H1 (cell line): ENCODE results near the gene FCRL6. TPM values are rescaled to one million over a fixed set of nuclear protein-coding genes. Genes with fewer than 3 reads are reported as not detected.

Source experiments
- CTCF ChIA-PET: fragments of 300-600 bp; sonication (Branson Sonifier 250); formaldehyde crosslinking; loops from one replicate; lab custom pipeline; 2021; ENCODE audit not compliant: partially characterized antibody; lab: Charles Lee
- POLR2A ChIA-PET: fragments of 300-600 bp; sonication (Branson Sonifier 250); formaldehyde crosslinking; loops from one replicate; lab custom pipeline; 2021; ENCODE audit warnings: inconsistent platforms; ENCODE audit not compliant: partially characterized antibody; lab: Charles Lee
- DNase-seq, 2 experiments: peaks; one replicate each; pipeline versions ENCODE4 v3.0.0 to v3.0.0-alpha.2; 2010 to 2022; ENCODE audit warnings: low spot score in 2 of 2, low read depth in 1 of 2, mixed read lengths in 1 of 2
- FAIRE-seq: peaks from 2 replicates; lab custom pipeline; 2011; peaks lifted over from hg19 to GRCh38; lab: Jason Lieb, UNC
- H2AFZ ChIP-seq: 2 replicates; pipeline ENCODE4 v1.8.1; 2012; ENCODE audit warnings: low read length, inconsistent platforms
- H2AK5ac ChIP-seq: 2 replicates; pipeline ENCODE4 v1.6.1; 2013; ENCODE audit warnings: low read depth, low read length
- H2BK120ac ChIP-seq: replicated peaks from 2 replicates; pipeline ENCODE3; 2013; ENCODE audit warnings: low read depth, low read length, inconsistent platforms
- H2BK12ac ChIP-seq: 2 replicates; pipeline ENCODE4 v1.6.1; 2013; ENCODE audit warnings: low read depth, low read length
- H2BK15ac ChIP-seq: 2 replicates; pipeline ENCODE4 v1.6.1; 2013; ENCODE audit warnings: low read length
- H2BK20ac ChIP-seq: 2 replicates; pipeline ENCODE4 v1.6.1; 2013; ENCODE audit warnings: low read length
- H2BK5ac ChIP-seq: 2 replicates; pipeline ENCODE4 v1.6.1; 2013; ENCODE audit warnings: low read depth, low read length
- H3K14ac ChIP-seq: 2 replicates; pipeline ENCODE4 v1.6.1; 2013; ENCODE audit warnings: inconsistent platforms; ENCODE audit not compliant: insufficient read length
- H3K18ac ChIP-seq: 2 replicates; pipeline ENCODE4 v1.6.1; 2013; ENCODE audit warnings: low read length; ENCODE audit errors: extremely low read depth
- H3K23ac ChIP-seq: 2 replicates; pipeline ENCODE4 v1.6.1; 2013; ENCODE audit warnings: inconsistent platforms; ENCODE audit not compliant: insufficient read length
- H3K23me2 ChIP-seq: 2 replicates; pipeline ENCODE4 v1.6.1; 2013; ENCODE audit warnings: low read depth, low read length
- H3K27ac ChIP-seq: 2 replicates; pipeline ENCODE4 v1.6.1; 2011; ENCODE audit warnings: low read depth, low read length, inconsistent platforms
- H3K27me3 ChIP-seq, 4 experiments: replicated peaks in 1 of 4; 1 replicate in 1 of 4; 2 replicates in 3 of 4; pipeline versions ENCODE4 v1.6.1 to v1.8.1; 2011 to 2013; ENCODE audit warnings: low read length in 3 of 4, mild to moderate bottlenecking in 3 of 4, inconsistent platforms in 2 of 4, mixed read lengths in 2 of 4, moderate library complexity in 1 of 4; ENCODE audit not compliant: control insufficient read depth in 3 of 4, insufficient read depth in 3 of 4; ENCODE audit errors: extremely low read depth in 1 of 4
- H3K36me3 ChIP-seq, 4 experiments: 2 replicates each; pipeline versions ENCODE4 v1.6.1 to v1.8.1; 2011 to 2013; ENCODE audit warnings: mild to moderate bottlenecking in 4 of 4, low read length in 3 of 4, moderate library complexity in 2 of 4, control low read depth in 1 of 4, inconsistent platforms in 1 of 4; ENCODE audit not compliant: insufficient read depth in 4 of 4, control insufficient read depth in 2 of 4
- H3K4ac ChIP-seq: replicated peaks from 2 replicates; pipeline ENCODE3; 2013; ENCODE audit warnings: low read length, low read depth, mixed read lengths, inconsistent platforms; ENCODE audit not compliant: insufficient read length
- H3K4me1 ChIP-seq, 4 experiments: replicated peaks in 1 of 4; 1 replicate in 1 of 4; 2 replicates in 3 of 4; pipeline versions ENCODE4 v1.6.1 to v1.8.1; 2011 to 2013; ENCODE audit warnings: low read length in 3 of 4, inconsistent platforms in 2 of 4, mixed read lengths in 1 of 4; ENCODE audit not compliant: insufficient read depth in 4 of 4, control insufficient read depth in 3 of 4
- H3K4me2 ChIP-seq, 2 experiments: 2 replicates each; pipeline versions ENCODE4 v1.6.1 to v1.8.1; 2011 to 2013; ENCODE audit warnings: low read depth in 2 of 2, low read length in 2 of 2, control low read depth in 1 of 2, inconsistent platforms in 1 of 2, mild to moderate bottlenecking in 1 of 2; ENCODE audit not compliant: insufficient read depth in 1 of 2
- H3K4me3 ChIP-seq, 4 experiments: fragments of 200-600, 300-600 bp in 1 of 4; sonication (generic), shearing (Covaris generic), sonication (Bioruptor Twin) in 1 of 4; 2 replicates each; pipeline versions ENCODE4 v1.5.1 to v1.8.1; 2011 to 2016; ENCODE audit warnings: low read length in 4 of 4, low read depth in 3 of 4, control low read depth in 2 of 4, inconsistent platforms in 2 of 4, mild to moderate bottlenecking in 2 of 4, mixed read lengths in 1 of 4, moderate library complexity in 1 of 4; ENCODE audit not compliant: insufficient read depth in 2 of 4; ENCODE audit errors: extremely low read depth in 1 of 4
- H3K56ac ChIP-seq: replicated peaks from 2 replicates; pipeline ENCODE3; 2013; ENCODE audit warnings: low read depth, mild to moderate bottlenecking, mixed read lengths, low read length, inconsistent platforms; ENCODE audit not compliant: insufficient read length
- H3K79me1 ChIP-seq: 2 replicates; pipeline ENCODE4 v1.6.1; 2013; ENCODE audit warnings: low read depth, low read length, control low read depth
- H3K79me2 ChIP-seq, 2 experiments: 2 replicates each; pipeline versions ENCODE4 v1.6.1 to v1.8.1; 2012 to 2013; ENCODE audit warnings: low read length in 2 of 2, mild to moderate bottlenecking in 2 of 2, inconsistent platforms in 1 of 2; ENCODE audit not compliant: insufficient read depth in 2 of 2, control insufficient read depth in 1 of 2
- H3K9ac ChIP-seq, 4 experiments: replicated peaks in 1 of 4; 1 replicate in 1 of 4; 2 replicates in 3 of 4; pipeline versions ENCODE4 v1.6.1 to v1.8.1; 2011 to 2013; ENCODE audit warnings: low read depth in 3 of 4, low read length in 3 of 4, control low read depth in 2 of 4, mild to moderate bottlenecking in 2 of 4, moderate library complexity in 2 of 4, inconsistent platforms in 1 of 4; ENCODE audit errors: extremely low read depth in 1 of 4
- H3K9me3 ChIP-seq, 2 experiments: 2 replicates each; pipeline versions ENCODE4 v1.6.1 to v1.8.1; 2012 to 2013; ENCODE audit warnings: mild to moderate bottlenecking in 2 of 2, moderate library complexity in 2 of 2, control low read depth in 1 of 2, inconsistent platforms in 1 of 2, low read depth in 1 of 2, low read length in 1 of 2, mixed read lengths in 1 of 2; ENCODE audit not compliant: insufficient read depth in 2 of 2
- H4K20me1 ChIP-seq, 2 experiments: replicated peaks in 1 of 2; 2 replicates each; pipeline versions ENCODE3 to v1.8.1; 2011 to 2013; ENCODE audit warnings: inconsistent platforms in 2 of 2, low read length in 2 of 2, mild to moderate bottlenecking in 1 of 2; ENCODE audit not compliant: insufficient read depth in 2 of 2, control insufficient read depth in 1 of 2
- H4K5ac ChIP-seq: 2 replicates; pipeline ENCODE4 v1.6.1; 2013; ENCODE audit warnings: low read length, low read depth, mixed read lengths, inconsistent platforms; ENCODE audit not compliant: insufficient read length
- H4K8ac ChIP-seq: 2 replicates; pipeline ENCODE4 v1.8.0; 2013; ENCODE audit warnings: mild to moderate bottlenecking, moderate library complexity, low read length, inconsistent platforms; ENCODE audit not compliant: insufficient read depth; ENCODE audit errors: extremely low read depth
- H4K91ac ChIP-seq: replicated peaks from 2 replicates; pipeline ENCODE3; 2013; ENCODE audit warnings: low read length, mixed read lengths, inconsistent platforms; ENCODE audit not compliant: insufficient read length
- CREB1 ChIP-seq: IDR thresholded peaks from 2 replicates; pipeline ENCODE4 v1.6.1; 2012; ENCODE audit warnings: inconsistent platforms
- CTBP2 ChIP-seq: IDR thresholded peaks from 2 replicates; pipeline ENCODE4 v1.7.0; 2011; ENCODE audit warnings: borderline replicate concordance, mild to moderate bottlenecking, moderate library complexity, mixed read lengths, low read length; ENCODE audit not compliant: insufficient read depth, insufficient read length
- EP300 ChIP-seq, 2 experiments: IDR thresholded peaks; 1 replicate in 1 of 2; 2 replicates in 1 of 2; pipeline ENCODE4 v1.6.1; 2011 to 2012; ENCODE audit warnings: low read depth in 2 of 2, low read length in 2 of 2, mild to moderate bottlenecking in 2 of 2, borderline replicate concordance in 1 of 2, inconsistent platforms in 1 of 2, moderate library complexity in 1 of 2
- JUN ChIP-seq: IDR thresholded peaks from 2 replicates; pipeline ENCODE4 v1.6.1; 2011; ENCODE audit warnings: low read depth, mild to moderate bottlenecking, improper control_type of control experiment, low read length
- KDM1A ChIP-seq: fragments of 200-600, 300-600 bp; sonication (generic); IDR thresholded peaks from 2 replicates; pipeline ENCODE4 v1.7.1; 2016; ENCODE audit warnings: mild to moderate bottlenecking, low read length, borderline replicate concordance
- NRF1 ChIP-seq: IDR thresholded peaks from 2 replicates; pipeline ENCODE4 v1.6.1; 2011; ENCODE audit warnings: mild to moderate bottlenecking, low read depth, low read length, improper control_type of control experiment
- RFX5 ChIP-seq: IDR thresholded peaks from 2 replicates; pipeline ENCODE4 v1.6.1; 2011; ENCODE audit warnings: low read depth, low read length, improper control_type of control experiment, borderline replicate concordance
- ZNF274 ChIP-seq: IDR thresholded peaks from 2 replicates; pipeline ENCODE4 v1.7.0; 2012; ENCODE audit warnings: low read length, borderline replicate concordance; ENCODE audit errors: extremely low read depth
- WGBS, 2 experiments: shearing (Covaris generic) in 1 of 2; methylation state at CpG; one replicate each; pipeline versions ENCODE4 v1.1.6 to v1.1.7; 2013 to 2015; ENCODE audit warnings: low lambda C conversion rate in 2 of 2, mixed read lengths in 2 of 2, inconsistent platforms in 1 of 2, low coverage in 1 of 2, missing lambda C conversion rate in 1 of 2; ENCODE audit not compliant: insufficient replicate concordance in 2 of 2, insufficient coverage in 1 of 2, insufficient read length in 1 of 2; ENCODE audit errors: extremely low coverage in 1 of 2, missing lambda C conversion rate in 1 of 2; 5-methylcytosine and 5-hydroxymethylcytosine counted together
- polyA plus RNA-seq, 7 experiments: library from polyadenylated mRNA; depleted of rRNA in 3 of 7; stranded (reverse) in 5 of 7; unstranded in 2 of 7; fragments of >200 nt in 5 of 7; fragments of 200-250 nt in 2 of 7; gene quantifications; 1 replicate in 5 of 7; 2 replicates in 1 of 7; 4 replicates in 1 of 7; pipeline versions ENCODE4 v1.2.1 to v1.2.3, GENCODE V29; 2011 to 2013; ENCODE audit warnings: missing spikeins in 2 of 7, mixed read lengths in 2 of 7
- total RNA-seq: library from RNA; stranded (reverse); fragmentation: NEBNext Ultra II Directional; extraction: Animal tissue kit (Norgen Biotek cat#: 25700); gene quantifications from 2 replicates; pipeline ENCODE4 v1.2.1, GENCODE V29; 2021
- TF ChIP-seq, protein P1 (sequence below): IDR thresholded peaks from 2 replicates; pipeline ENCODE4 v1.6.1; 2012; ENCODE audit warnings: inconsistent platforms
- TF ChIP-seq, protein P2 (sequence below): IDR thresholded peaks from 2 replicates; pipeline ENCODE4 v1.6.1; 2012; ENCODE audit warnings: low read length, inconsistent platforms

The FCRL6 gene
- total and polyA plus RNA-seq, 2 of the 8 experiments (the other 6 are each of a cell fraction or from before 2014, with no cell fraction given) = not detected

DNA sequence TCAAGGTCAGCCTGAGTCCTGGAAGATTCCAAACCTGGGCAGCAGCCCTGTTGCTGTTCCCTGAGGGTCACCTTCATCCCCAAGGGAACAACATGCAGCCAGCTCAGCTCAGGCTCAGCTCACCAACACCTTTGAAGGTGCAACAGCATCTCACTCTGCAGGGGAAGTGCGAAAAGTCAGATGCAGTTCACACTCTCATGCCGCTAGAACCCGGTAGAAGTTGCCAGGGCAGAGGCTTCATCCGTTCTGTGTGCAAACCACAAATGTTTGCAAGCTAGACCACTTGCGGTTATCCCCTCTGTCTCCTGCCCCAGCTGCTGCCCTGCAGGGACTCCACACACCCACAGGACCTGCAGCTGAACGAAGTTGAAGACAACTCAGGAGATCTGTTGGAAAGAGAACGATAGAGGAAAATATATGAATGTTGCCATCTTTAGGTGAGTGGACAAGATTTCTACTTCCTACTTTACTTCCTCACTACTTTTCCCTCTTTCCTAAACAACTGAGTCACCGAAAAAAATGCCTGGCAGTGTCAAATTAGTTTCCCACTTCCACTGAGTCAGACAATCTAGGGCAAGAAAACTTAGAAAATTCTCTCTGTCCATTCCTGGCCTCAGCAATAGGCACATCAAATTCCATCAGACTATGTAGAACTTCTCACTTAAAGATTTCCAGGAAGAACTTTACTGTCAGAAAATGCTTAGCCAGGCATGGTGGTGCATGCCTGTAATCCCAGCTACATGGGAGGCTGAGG lies 1.8 kb upstream of the FCRL6 start:
- Histone ChIP-seq H3K4me2 (no peak overlapping the region), H2BK20ac (no peak overlapping the region), H4K91ac (no peak overlapping the region), H3K36me3 (no peaks in the 10 kb centered on the region), H2AFZ (no peak overlapping the region), H2BK5ac (no peak overlapping the region), H4K5ac (no peak overlapping the region), H3K4ac (no peak overlapping the region), H3K18ac (no peak overlapping the region), H3K79me1 (no peaks in the 10 kb centered on the region), H3K27ac (no peak overlapping the region), H3K23ac (no peak overlapping the region), H3K27me3 (no peaks in the 10 kb centered on the region), H2AK5ac (no peak overlapping the region), H3K56ac (no peak overlapping the region), H2BK15ac (no peak overlapping the region), H3K79me2 (no peaks in the 10 kb centered on the region), H4K8ac (no peak overlapping the region), H2BK12ac (no peak overlapping the region), H3K14ac (no peak overlapping the region), H3K9me3 (no peaks in the 10 kb centered on the region), H3K4me3 (no peak overlapping the region), H3K23me2 (no peaks in the 10 kb centered on the region), H3K9ac (no peak overlapping the region), H4K20me1 (no peaks in the 10 kb centered on the region), H3K4me1 (no peaks in the 10 kb centered on the region), H2BK120ac (no peak overlapping the region)
- WGBS, 2 experiments = 80% methylated on average over 8 of the region's 8 CpGs; no CpG with 5 or more reads in 1 of the 2 experiments
- CTCF ChIA-PET = interaction anchor here (0.9 to 26.0 kb wide), 20 partner anchors 8 to 603 kb away, joined by 3 to 645 read pairs (median 22); partner anchors contain the start of gene SLAMF8
- DNase-seq (no peak), FAIRE-seq (no peak)
- POLR2A ChIA-PET = interaction anchor here (2.0 kb wide), 1 partner anchor 91 kb away, joined by 10 read pairs; no protein-coding TSS in a partner anchor
- TF ChIP-seq CREB1 (no peak), EP300 (IDR thresholded peaks at IDR 0.05; ENCODE audit: borderline replicate concordance in 1 of 2, low read depth in 2 of 2, low read length in 2 of 2) (no peak), CTBP2 (no peak), NRF1 (no peak), JUN (no peak), ZNF274 (no peak), RFX5 (no peak), KDM1A (no peak)
- TF ChIP-seq, protein P1, sequence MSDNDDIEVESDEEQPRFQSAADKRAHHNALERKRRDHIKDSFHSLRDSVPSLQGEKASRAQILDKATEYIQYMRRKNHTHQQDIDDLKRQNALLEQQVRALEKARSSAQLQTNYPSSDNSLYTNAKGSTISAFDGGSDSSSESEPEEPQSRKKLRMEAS = no peak
- TF ChIP-seq, protein P2, sequence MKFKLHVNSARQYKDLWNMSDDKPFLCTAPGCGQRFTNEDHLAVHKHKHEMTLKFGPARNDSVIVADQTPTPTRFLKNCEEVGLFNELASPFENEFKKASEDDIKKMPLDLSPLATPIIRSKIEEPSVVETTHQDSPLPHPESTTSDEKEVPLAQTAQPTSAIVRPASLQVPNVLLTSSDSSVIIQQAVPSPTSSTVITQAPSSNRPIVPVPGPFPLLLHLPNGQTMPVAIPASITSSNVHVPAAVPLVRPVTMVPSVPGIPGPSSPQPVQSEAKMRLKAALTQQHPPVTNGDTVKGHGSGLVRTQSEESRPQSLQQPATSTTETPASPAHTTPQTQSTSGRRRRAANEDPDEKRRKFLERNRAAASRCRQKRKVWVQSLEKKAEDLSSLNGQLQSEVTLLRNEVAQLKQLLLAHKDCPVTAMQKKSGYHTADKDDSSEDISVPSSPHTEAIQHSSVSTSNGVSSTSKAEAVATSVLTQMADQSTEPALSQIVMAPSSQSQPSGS = no peak
